Cerebellar nuclear complex (tissue), 1 donor: ENCODE results near the gene UBE2E2.

Source experiments
- DNase-seq, 2 experiments: peaks; one replicate each; lab custom pipeline; 2025; lab: John Stamatoyannopoulos, UW

The UBE2E2 gene

DNA sequence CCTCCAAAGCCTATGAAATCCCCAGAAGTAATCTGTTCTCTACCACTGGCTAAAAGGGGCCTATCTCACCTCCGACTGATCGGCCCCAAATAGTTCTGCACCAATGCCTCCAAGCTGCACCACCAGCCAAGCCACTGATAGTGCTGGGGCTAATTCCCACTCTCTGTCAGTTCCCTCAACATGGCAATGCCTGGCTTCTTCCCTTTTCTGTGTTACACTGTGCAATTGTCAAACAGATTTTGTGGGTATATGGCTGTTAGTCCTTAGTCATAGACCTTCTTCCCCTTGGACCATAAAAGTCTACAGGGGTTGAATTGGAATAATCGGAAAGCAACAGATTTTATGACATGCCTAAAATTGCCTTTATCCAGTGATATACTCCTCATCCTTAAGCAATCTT is 9.3 kb upstream of the UBE2E2 start:
- no peak for DNase-seq

DNA sequence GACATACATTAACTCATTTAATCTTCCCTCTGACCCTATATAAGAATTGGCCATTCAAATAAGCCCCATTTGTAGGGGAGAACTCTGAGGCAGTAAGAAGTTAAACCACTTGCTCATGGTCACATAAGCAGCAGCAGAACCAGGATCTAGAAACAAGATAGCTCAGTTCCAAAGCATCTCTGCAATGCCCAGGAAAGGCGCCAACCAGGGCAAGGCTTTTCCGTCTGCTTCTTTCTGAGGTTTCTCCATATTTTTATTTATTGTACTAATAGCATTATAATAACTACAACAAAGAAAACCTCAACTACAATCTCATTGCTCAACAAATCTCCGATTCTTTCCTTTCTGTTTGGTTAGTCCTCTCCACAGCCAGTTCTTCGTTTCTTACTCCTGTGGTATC is 4.3 kb upstream of the UBE2E2 start:
- no peak for DNase-seq

DNA sequence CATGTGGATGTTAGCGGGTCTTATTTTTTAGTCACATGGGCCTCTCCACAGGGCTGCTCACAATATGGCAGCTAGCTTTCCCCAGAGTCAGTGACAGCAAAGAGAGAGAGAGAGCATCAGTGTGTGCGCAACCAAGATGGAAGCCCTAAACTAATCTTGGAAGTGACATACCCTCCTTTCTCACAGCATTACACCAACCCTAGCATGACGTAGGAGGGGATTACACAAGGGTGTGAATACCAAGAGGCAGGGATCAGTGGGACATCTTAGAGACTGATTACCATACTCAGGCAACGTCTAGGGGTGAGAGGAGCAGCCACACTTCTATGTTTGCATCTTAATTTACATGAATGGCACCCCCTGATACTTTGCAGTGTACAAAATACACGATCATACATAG is 3.5 kb upstream of the UBE2E2 start:
- no peak for DNase-seq

DNA sequence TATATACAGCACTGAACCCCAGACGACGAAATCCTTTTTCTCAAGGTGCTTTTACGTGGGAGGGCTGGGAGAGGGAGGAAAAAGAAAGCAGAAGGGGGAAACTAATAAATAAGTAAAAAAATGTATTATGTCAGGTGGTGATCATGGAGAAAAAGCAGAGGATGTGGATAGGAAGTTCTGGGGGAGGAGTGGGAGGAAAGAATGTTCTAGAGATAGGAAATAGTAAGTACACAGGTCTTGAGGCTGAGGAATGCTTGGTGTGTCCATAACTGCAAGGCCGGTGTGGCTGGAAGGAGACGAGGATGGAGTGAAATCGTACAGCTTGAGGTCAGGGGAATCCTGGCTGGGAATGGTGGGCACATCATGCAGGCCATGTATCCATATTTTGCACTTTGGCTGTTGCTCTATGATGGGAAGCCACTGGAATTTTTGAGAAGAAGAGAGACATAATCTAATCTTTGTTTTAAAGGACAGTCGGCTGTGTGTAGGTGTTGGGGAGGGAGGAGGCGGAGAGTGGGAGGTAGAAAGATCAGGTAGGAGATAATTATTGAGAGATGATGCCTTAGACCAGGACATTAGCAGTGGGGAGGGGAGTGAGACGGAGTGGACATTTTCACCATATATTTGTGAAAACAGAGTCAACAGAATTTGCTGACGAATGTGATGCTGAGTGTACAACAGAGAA is 1.8 kb upstream of the UBE2E2 start:
- no peak for DNase-seq

DNA sequence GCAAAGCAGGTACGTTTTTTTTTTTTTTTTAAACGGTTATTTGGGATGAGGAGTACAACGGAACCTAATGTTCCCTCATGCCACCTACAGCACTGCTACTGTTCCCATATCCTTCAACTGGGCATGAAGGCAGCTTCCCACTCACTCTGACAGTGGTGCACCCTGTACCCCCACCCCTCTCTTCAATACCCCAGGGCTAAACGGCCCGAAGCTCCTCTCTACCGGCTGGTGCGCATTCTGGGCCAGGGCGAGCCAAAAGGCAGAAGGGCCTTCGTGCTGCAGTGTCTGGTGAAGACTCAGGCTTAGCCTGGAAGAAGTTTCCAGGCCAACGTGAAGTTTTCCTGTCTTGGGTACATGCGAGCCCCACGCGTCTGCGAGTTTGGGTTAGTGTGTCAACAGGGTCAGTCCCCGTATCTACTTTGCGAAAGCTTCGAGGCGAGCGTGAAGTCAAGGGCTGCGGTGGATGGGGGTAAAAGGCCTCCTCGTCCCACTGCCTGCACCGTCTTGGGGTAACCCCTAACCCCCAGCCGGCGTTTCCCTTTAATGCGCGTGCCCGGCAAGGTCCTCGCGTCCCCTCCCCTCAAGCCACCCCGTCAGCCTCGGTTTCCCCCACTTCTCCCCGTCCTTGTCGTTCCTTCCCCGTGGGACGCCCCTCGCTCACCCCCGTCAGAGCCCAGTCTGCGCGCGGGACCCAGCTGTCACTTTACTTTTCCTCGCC is 765 bp upstream of the UBE2E2 start:
- no peak for DNase-seq

DNA sequence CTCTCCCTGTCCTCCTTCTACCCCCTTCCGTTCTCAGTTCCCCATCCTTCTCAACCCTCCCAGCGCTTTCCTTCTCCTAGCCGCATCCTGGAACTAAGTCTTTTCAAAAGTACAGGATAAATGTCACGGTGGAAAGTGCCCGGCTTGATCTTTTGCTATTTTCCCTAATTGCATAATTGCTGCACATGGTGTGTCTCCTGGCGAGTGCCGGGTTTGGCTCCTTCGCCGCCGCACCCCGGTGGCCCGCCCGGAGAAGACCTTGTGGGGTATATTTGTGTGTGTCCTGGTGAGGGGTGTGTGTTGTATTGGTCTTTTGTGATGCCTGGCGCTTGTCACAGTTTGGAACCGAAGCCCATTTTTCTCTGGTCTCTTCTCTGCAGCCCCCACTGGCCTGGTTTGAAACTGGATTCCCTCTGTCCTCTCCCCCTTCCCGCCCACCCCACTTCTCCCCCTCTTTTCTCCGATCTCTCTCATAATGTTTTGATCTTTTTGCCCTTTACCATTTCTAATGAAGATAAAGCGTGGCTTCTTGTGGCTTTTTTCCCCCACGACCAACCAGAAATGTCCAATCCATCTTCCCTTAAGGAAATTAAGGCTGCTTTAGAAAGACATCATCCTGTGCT is 692 bp downstream of the UBE2E2 start:
- DNase-seq: peak in 1 of 2 experiments; percentile 13

DNA sequence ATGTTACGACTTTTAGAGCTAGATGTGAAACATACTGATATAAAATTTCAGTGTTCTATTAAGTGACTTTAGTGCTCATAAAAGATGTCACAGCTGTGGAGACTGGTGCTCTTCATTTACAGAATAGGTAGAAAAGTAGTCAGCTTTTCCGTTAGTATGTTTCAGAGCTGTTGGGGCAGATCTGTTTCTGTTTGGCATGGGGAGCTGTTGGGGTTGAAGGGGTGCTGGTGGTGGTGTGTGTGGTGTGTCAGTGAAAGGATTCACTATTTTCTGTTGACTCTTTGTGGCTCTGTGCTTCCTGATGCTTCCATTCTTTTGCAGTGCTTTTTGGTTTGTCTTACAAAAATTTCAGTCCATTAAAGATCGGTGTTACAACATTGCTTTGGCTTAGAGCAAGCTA is 3.2 kb downstream of the UBE2E2 start:
- DNase-seq: no peak

DNA sequence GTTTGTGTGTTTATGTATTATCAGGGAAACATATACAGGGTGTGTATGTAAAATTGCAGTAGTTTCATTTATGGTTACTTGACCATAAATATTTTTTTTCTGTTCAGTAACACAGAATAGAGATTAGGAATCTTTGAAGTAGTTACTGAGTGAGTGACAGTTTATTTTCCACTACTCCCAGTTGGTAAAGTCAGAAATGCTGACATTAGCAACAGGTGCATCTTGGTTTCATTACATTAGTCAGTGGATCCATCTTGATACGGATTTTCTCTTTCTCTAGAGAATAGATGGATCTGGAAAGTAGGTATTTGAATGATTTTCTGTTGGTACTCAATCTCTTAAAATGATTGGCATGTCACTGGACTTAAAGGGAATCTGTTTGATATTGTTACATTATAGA is 6.0 kb downstream of the UBE2E2 start:
- DNase-seq: no peak

DNA sequence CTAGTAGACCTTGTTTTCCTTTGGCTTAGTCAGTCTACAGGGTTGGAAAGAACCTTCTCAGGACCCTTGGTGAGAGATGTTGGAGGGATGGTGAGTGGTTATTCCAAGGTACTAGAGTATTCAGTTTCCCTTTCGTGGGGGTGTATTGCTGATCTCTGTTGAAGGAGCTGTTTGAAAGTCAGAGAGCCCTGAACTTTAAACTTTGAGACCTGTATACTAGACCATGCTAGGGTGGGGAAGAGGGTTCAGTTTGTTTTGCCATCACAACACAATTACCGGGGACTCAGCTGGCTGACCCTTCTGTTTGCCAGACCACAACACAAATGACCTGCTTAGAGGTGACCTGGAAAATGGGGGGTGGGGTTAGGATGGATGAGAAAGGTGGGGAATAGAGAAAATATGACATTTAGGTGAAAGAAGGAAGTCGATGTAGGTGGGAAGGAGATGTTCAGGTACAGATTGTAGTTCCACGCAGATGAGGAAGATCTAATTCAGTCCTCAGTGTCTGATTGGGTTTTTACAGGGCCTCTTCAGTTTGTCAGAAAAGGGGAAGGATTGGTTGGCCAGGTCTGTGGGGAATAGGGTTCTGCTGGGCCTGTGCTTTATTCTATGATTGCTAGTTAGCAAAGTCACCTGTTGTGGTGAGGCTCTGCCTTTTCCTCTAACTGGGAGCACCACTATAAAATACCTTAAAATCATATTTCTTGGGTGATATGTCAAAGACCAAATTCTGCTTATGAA is 6.8 kb downstream of the UBE2E2 start:
- no peak for DNase-seq

DNA sequence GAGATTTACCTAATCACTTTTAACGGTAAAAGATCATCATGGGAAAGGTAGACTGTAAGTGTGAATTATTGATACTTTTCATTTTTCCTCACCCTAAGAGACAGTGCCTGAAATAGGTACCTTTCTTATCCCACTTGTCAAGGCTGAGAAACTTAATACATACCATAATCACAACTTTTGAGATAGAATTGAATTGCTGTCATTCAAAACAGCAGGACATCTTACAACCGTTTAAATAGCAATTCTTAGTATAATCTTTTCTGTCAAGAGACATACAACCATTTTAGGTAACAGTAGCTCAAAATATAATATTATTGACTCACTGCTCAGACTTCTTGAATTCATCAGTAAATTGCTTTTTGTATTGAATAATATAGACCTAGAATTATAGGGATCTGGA is 10.7 kb downstream of the UBE2E2 start:
- DNase-seq: no peak

DNA sequence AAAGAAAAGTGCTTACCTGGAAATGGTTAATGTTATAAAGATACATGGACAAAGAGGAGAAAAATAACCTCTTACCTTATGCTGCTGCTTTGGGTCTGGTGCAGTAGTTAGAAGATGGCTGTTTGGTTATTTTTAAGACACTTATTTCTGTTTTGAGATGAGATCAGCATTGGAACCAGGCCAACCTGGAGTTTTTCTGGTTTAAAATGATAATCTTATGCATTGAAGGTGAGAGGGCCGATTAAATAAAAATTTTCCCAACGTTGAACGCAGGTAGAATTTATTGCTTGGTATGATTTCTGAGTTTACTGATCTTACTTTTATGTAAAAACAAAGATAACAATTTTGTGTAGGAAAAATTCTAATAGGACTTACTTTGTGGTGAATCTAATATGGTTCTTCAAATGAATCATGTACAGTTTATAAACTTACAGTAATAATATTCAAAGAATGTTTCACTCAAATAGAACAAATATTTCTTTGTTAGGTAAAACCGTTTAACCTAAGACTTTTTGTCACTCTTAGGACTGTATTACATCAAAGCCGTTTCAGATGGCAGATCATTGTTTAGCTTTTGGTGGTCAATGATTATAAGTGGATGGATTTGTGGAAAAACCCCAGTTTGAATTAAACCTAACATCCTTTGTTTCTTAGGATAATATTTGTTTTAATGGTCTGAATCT is 14.9 kb downstream of the UBE2E2 start:
- DNase-seq: no peak

DNA sequence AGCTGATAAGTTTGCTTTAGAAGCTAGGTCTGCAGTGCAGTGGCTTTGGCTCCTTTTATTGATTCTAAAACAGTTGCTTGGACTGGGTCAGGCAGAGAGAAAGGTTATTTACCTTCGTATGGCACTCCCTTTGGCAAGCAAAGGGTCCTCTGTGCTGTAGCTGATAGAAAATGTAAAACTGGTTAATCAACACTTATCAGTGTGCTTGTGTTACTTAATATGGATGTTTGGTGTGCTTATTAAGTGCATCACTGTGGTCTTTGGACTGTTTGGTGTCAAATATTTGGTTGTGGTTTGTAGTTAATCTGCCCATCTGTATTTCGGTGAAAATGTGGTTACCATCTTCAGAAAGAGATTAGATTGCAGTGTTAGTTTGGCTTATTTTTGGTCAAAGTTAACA is 16.0 kb downstream of the UBE2E2 start:
- no peak for DNase-seq

DNA sequence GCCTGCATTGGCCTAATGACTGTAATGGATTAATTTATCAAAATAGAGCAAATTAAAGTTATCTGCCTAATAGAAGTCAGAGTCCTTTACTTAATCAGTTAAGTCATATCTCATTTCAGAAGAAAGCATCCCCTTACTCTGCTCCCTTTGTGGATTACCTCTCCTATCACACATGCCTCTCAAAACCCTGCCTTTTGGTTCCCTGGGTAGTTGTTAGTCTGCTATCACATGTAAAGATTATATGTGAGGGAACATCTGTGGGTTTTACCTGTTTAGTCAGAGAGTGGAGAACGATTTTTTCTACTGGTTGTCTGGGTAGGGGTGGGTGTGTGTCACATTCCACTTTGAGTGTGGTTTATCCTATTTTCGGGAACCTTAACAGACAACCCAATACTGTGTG is 16.4 kb downstream of the UBE2E2 start:
- DNase-seq: no peak

DNA sequence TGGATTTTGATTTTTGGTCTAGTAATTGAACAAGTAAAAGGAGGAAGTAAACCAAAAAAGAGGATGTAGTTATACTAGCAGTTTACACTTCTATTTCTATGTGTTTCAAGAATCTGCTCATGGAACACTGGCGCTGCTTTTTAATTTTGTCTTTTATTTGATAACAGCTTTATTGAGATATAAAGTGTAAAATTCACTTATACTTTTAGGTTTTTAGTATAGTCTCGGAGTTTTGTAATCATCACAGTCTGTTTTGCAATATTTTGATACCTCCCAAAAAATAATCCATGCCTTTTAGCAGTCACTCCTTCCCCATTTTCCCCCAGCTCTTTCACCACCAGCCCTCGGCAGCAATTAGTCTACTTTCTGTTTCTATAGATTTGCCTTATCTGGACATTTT is 18.0 kb downstream of the UBE2E2 start:
- no peak for DNase-seq

DNA sequence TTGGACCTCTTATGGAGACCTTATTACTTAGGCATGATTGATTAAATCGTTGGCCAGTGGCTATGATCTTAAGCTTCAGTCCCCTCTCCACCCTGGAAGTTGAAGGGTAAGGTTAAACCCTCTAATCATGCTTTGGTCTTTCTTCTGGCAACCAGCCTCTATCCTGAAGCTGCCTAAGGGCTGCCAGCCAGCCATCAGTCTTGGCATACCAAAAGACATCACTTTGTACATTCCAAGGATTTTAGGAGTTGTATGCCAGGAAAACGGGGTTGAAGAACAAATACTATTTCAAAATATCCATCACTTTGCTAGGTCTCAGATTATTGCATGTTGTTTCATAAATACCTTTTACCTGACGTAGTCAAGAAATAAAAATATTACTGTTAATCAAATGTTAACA is 28.9 kb downstream of the UBE2E2 start:
- no peak for DNase-seq

DNA sequence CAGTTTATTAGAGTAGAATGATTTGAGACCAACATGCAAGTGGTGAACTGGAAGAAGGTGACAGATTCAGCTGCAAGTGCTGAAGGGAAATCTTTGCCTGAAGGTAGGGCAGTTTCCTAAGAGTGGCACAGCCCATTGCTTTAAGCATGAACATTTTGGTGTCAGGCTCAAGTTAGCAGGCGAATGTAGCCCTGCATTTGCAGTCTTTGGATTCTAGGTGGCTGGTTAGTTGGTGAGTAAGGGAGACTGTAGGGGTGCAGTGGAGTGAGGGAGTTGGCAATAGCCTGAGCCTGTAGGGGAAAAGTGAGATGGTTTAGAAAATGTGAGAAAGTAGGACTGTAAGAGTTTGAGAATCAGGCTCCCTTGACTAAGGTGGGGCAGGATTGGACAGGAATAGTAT is 29.7 kb downstream of the UBE2E2 start:
- no peak for DNase-seq

DNA sequence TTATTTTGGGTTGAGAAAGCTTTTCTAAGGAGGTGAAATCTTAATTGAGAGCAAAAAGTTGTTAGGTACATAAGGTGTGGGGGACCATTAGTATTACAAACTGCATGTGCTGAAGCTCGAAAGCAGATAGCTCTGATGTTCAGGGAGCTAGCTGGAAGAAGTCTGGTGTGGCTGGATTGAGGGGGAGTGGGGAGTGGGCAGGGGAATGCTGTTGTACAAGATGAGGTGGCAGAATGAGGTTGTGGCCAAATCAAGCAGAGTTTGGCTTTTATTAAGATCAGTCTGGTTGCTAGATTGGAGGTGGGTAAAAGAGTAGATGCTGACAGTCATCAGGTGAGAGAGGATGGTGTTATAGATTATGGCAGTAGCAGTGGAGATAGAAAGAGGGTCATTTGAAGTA is 32.1 kb downstream of the UBE2E2 start:
- no peak for DNase-seq

DNA sequence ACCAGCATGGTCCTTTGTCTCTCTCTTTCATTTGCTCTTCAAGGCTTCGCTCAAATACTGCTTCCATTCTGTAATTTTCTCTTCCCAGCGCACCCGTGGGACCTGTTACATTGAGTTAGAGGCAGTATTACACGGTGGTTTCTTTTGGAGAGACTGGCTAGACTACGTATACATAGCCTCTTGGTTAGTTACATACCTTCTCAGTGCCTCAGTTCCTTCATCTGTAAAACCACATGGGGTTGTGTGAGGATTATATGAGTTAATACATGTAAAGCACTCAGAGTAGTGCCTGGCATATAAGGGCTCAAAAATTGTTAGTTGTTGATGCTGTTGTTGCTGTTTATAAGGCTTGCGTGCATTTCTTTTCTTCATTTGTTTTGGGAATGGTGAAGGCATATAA is 33.8 kb downstream of the UBE2E2 start:
- no peak for DNase-seq

DNA sequence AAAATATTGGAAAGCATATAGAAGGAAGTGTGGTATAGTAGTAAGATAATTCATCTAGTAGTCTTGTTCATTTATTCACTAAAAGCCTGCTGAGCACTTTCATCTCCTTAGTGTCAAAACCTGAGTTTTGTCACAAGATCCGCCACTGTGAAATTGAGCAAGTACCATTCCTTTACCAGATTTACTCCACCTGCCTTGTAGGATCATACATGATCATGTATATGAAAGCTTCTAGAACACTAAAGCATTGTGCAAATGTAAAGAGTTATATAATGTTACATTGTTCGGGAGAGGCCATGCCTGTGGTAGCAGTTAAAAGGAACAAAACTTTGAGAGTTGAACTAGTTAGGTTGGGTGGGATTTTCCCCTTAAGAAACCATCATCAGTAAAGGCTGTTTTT is 35.0 kb downstream of the UBE2E2 start:
- DNase-seq: no peak

DNA sequence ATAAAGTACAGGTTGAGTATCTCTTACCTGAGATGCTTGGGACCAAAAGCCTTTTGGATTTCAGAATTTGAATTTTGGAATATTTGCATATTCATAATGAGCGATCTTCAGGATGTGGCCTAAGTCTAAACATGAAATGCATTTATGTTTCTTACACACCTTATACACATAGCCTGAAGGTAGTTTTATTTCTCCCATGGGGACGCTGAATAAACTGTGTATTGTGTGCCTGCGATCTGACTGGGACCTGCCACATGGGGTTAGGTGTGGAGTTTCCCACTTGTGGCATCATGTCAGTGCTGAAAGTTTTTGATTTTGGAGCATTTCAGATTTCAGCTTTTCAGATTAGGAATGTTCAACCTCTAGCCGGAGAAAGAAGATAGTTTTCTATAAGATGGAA is 35.5 kb downstream of the UBE2E2 start:
- DNase-seq: no peak

DNA sequence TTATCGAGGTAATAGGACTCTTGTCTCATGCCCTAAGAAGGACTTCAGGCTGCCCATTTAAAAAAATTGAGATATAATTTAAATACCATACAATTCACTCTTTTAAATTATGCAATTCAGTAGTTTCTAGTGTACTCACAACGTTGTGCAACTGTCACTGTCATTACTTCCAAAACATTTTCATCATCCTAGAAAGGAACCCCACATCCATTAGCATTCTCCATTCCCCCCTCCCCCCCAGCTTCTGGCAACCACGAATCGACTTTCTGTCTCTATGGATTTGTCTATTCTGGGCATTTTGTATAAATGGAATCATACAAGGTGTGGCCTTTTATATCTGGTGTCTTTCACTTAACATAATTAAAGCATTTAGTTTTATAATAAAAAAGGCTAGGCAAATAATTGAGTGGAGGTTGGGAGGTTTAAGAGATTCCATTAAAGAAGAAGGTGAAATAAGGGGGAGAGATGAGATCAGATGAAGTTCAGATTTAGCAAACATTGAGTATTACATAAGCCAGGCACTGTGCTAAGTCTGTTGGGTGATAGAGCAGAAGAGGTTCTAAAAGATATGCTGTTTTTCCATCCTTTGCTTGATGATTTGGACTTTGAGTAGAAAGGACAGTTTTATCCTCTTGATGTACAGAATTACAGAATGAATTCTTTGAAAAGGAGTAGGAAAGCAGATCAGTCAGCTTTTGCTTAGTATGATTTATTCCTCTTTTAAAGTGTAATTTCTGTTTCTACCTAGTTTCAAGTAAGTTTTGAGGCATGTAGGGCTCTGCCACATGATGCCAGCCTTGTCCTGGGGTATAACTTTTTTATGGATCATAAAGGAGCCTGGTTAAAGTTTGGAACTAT is 36.3 kb downstream of the UBE2E2 start:
- DNase-seq: no peak
